Measurements from ENCODE around the gene THAP3.

THAP3 gene

DNA sequence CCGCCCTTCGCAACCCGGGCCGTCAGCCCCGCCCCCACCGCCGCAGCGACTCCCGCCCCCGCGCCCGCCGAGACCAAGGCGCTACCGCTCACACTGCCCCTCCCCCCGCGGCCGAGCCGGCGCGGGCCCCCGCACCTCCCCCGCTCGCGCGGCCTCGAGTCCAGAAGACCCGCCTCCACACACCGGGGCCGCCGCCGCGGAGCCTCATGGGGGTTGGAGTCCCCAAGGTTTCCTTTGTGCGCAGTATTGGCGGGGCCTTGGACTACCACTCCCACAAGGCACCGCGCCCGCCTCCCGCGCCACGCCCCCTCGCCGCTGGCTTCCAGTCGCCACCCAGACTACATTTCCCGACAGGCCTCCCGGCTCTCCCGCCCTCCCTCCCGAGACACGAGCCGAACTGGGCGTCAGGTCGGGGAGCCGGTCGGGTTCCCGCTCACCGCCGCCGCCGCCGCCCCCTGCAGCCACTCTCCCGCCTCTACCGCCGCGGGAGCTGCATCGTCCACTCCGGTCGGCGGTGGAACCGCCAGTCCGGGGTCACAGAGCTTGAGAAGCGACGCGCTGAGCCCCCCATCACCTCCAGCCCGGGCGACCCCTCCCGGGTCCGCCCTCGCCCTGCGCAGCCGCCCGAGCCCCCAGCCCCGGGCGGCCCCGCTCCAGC lies 11.2 kb upstream of the THAP3 start, which contains the start of gene PHF13:
Gene PHF13, plus strand, starts transcription at position 371 of the 658 bp plus-strand sequence. CDS start 336 bp downstream, outside the sequence.
- peak; percentile 99 for DNase-seq

DNA sequence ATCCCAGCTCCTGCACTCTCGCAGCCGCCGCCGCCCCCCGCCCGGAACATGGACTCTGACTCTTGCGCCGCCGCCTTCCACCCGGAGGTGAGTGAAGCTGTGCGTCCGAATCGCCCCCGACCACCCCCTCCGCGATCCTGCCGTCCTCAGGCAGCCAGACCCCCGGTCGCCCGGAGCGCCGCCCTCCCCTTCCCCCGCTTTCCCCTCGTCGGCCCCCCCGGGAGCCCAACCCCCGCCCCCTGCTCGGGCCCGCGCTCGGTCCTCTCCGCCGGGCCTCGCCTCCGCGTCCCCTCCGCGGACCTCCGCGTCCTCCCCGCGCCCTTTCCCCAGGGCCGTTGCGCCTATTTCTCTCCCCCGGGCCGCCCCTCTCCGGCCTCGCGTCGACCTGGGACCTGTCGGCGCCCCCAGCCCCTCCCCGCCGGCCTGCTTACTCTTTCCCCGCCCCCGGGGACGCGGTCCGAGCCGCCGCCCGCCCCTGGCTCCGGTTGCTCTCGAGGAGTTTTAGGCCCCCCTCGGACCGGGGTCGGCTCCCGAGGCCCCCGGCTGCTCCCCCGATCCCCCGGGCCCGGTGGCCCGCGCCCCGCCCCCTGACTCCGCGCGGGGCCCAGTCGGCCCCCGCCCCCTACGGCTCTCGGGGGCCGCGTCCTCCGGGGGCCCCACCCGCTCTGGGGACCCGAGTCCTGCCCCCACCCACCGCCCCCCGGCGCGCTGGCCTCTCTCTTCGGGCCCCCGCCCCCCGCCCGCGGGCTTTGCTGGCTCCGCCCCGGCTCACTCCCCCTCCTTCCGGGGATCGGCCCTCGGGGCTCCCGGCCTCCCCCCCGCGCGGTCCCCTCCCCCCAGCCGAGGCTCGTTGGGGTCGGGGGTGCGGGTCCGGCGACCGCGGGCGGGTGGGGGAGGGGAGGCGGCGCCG lies 10.4 kb upstream of the THAP3 start:
- peak in 1 of 2 donors; percentile 17 for DNase-seq

DNA sequence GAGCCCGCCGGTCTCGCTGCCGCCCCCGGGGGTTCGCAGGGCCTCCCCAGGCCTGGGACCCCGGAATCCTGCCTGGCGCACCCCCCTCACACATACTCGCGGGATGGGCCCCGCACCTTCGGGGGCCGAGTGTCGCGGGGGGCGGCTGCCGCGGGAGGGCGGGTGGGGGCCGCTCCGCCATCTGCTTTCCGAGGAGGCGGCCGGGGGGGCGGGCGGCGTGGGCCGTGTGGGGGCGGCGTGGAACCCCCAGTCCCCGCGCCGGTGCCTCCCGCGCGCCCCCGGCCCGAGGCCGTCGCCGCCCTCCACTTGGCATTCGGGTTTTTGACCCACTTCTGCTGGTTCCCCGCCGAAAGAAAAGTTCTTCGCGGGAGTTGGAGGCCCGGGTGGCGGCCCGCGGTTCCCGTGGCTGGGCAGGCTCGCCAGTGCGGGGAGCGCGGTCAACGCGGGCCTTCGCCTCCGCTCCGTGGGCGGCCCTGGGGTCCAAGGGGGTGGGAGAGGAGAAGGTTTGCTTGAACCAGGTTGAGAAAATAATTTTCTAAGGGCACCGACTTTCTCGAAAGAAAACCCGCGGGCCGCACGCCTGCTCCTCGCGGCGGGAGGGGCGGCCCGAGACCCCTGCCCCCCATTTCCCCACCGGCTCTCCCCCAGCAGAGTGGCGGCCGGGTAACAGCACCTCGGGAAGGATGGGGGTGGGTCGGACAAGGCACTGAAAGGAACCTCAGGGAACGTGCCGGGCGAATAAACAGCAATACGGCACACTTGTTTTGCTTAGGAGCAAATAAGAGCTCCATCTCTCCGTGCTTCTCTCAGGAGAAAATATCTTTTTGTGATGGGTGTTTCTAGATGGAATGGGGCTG lies 9.5 kb upstream of the THAP3 start:
- no peak for DNase-seq

DNA sequence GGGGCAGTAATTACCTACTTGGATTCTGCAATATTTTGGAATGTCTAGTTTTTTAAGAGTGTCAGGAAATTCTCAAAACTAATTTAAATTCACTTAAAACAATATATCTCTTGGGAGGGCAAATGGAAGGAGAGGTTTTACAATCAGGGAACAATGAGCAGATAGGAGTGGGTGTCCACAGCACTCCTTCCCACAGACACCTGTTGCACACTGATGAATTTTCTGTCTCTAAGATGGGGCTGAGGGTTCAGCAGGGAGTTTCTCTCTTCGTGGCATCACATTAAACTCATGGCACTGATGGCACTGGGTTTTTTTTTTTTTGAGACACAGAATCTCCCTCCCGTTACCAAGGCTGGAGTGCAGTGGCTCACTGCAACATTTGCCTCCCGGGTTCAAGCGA lies 5.6 kb upstream of the THAP3 start:
- DNase-seq: no peak

DNA sequence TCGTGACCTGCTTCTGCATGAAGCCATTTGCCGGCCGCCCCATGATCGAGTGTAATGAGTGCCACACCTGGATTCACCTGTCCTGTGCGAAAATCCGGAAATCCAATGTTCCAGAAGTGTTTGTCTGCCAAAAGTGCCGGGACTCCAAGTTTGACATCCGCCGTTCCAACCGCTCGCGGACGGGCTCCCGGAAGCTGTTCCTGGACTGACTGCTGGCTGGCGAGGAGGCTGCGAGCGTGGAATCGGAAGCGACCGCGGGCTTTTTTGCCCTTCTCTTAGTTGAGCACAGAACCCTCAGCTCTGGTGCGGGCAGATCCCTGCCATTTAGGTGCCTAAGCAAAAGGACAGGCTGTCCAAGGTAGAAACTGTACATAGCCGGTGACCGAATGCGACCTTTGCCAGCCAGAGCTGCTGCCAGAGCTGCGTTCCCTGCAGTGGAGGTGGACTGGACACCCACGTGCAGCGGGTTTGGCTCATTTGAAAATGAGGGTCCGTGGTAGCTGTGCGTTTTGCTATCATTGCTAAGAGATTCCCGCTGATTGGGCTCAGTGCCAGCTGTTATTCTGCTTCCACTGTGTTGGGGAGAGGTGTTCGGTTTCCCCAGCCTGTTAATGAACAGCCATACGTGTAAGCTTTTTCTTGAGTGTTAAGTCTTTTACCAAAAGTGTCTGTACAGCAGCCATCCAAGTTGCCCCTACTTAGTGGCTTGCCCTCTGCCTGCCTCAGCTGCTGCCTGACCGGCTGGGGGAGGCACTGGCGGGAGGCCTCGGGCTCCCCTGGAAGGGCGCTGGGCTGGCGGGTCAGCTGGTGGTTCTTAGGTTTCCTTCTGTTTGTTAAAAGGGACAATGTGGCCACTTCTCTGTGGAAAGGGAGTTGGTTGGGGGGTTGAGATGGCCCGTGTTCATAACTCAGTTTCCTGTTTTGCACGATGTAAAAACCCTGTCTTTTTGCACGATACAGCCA lies 3.0 kb upstream of the THAP3 start:
- DNase-seq: no peak

DNA sequence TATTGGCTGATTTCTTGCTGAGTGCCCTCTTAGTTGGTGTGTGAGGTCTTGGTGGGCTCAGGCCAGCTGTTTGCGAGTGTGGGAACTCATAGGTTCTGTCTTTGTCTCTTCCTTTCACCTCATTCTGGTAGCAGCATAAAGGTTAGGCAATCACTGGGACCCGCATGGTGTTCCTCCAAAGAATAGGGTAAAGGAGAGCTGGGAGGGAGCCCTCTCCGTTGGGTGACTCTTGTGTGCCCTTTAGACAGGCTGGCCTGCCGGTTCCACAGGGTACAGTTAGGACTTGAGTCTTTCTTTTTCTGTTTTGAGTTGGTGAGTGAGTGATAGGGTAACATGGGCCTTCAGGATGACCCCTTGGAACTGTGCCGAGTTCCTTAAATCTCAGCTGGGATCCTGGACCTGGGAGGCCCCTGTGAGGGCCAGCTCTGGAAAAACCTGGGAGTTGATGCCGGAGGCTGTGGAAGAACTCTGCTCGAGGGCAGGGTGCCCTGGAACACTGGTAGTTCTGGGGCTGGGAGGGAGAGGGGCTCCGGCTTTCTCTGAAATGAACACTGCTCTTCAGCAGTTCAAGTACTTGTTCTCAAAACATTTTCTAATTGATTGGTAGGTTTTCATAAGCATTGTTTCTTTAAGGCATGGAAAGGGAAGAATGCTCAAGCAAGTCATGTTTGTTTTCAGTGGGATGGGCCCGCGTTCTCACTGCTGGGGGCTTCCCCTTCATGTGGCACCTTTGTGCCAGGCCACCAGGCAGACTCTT lies 2.1 kb upstream of the THAP3 start:
- no peak for DNase-seq

DNA sequence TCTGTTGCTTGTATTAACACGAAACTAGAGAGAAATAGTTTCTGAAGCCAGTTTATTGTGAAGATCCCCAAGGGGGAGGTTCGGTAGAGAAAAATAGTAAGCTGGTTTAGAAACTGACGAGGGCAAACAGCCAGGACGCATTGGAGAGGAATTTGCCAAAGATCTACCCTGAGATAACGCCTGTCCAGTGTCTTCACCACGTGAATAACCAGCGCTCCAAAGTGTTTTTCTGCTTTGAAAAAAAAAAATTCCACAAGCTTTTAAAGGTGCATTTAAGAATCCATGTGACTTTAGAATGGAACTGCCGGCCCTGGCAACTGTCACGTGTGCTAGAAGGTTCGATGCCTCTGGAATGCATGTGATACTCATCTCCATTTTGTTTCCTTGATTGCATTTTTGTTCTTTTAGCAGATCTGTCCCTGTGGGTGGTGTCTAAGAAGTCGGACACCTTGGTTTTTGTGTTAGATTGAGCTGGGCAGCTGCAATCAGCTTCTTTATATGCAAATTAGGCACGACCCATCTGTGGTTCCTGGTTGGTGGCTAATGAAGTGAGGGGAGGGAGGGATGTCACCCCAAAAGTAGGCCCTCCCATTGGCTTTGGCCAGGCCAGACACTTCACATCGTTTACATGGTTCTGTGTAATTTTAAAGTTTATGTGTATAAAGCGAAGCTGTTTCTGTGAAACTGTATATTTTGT lies 1.3 kb upstream of the THAP3 start:
- DNase-seq: no peak

DNA sequence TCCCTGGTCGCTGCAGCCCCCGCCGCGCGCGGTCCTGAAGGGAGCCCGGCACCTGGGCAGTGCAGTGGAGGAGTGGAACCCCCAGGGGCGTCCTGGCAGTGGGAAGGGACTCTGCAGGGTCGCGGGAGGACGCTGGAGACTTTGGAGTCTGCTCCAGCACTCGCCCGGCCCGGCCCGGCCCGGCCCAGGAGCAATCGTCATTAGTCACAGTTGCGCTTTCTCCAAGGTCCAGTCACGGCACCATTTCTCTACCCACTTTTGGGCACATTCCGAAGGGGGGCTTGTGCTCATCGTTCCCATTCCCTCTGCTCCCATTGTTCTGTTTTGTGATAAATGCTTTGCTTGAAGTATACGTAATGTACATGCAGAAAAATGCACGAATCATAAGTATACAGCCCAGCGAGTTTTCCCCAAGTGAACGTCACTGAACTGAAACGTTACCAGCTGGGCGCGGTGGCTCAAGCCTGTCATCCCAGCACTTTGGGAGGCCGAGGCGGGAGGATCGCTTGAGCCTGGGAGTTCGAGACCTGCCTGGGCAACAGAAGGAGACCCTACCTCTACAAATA lies 999 bp downstream of the THAP3 start:
- DNase-seq: peak in 1 of 2 donors; percentile 24

DNA sequence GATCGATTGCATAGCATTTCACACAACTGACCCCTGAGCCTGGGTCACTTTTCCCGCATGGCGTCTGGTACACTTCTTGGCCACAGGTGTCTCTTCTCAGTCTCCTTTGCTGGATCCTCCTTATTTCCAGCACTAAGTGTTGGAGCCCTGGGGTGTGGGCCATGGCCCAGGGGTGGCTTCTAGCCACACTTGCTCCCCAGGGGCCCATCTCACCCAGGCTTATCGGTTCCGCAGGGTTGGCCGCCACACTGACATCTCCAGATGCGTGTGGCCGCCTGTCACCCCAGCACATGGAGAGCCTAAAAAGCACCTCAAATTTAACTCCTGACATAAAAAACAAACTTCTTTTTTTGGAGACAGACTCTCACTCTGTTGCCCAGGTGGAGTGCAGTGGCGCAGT lies 2.4 kb downstream of the THAP3 start:
- no peak for DNase-seq

DNA sequence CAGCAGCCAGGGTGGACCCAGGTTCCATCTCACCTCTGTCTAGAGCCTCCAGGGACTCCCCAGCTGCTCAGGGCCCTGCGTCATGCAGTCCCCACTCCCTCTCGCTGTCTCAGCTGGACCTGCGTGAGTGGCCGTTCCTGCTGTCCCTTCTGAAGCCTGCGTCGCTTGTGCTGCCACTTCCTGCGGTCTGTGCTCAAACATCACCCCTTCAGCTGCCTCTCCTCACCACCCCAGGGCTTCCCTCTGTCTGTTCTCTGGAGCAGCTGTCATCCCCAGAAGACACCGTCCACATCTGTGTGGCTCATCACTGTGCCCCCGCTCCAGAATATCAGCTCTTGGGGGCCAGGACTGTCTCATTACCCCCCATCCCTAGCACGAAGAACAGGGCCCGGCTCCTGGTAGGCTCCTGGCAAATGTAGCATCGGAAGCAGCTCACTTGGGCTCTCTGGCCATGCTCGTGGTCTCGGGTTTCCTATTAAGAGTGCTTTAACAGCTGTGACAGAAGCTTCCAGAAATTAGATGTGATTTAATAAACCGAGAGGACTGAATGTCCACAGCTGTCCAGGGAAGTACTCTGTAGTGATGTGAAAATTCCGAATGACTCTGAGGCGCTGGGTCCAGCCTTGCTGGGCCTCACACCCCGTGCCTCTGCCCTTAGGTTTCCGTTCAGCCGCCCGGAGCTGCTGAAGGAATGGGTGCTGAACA lies 3.3 kb downstream of the THAP3 start:
- DNase-seq: no peak

DNA sequence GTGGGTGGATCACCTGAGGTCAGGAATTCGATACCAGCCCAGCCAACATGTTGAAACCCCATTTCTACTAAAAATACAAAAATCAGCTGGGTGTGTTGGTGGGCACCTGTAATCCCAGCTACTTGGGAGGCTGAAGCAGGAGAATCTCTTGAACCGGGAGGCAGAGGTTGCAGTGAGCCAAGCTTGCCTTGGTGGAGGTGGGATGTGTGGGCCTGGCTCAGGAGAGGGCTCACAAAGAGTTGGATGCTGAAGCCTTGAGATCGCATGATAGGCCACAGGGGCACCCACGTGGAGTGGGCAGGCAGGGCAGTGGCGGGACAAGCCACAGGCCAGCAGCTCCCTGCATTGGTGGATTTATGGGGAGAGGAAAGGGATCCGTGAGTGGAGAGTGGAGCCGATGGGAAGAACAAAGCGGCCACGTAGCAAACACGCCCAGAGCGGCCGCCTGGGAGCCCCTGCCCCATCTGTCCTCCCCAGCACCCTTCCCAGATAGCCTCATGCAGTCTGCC lies 4.4 kb downstream of the THAP3 start:
- DNase-seq: no peak

DNA sequence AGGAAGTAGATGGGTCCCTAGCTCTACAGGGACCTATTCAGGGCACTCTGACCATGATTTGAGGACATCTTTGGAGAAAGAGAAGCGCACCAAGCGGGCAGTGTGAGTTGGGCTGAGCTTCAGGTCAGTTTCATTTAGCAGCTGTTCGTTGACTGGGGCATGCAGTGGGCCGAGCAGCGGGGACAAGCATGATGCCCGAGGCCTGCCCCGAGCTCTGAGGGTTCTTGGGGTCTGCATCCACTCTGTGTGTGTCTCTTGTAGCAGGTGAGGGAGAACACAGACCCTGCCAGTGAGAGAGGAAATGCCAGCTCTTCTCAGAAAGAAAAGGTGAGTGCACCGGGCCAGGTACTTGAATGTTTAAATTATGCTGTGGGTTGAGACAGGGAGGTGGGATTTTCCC lies 5.4 kb downstream of the THAP3 start:
- DNase-seq: no peak

DNA sequence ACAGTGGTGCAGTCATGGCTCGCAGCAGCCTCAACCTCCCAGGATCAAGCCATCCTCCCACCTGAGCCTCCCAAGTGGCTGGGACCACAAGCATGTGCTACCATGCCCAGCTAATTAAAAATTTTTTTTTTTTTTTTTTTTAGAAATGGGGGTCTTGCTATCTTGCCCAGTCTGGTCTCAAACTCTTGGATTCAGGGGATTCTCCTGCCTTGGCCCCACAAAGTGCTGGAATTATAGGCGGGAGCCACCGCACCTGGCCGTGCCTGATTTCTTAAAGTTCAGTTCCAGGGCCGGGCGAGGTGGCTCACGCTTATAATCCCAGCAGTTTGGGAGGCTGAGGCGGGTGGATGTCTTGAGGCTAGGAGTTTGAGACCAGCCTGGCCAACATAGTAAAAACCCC lies 6.4 kb downstream of the THAP3 start:
- no peak for DNase-seq

DNA sequence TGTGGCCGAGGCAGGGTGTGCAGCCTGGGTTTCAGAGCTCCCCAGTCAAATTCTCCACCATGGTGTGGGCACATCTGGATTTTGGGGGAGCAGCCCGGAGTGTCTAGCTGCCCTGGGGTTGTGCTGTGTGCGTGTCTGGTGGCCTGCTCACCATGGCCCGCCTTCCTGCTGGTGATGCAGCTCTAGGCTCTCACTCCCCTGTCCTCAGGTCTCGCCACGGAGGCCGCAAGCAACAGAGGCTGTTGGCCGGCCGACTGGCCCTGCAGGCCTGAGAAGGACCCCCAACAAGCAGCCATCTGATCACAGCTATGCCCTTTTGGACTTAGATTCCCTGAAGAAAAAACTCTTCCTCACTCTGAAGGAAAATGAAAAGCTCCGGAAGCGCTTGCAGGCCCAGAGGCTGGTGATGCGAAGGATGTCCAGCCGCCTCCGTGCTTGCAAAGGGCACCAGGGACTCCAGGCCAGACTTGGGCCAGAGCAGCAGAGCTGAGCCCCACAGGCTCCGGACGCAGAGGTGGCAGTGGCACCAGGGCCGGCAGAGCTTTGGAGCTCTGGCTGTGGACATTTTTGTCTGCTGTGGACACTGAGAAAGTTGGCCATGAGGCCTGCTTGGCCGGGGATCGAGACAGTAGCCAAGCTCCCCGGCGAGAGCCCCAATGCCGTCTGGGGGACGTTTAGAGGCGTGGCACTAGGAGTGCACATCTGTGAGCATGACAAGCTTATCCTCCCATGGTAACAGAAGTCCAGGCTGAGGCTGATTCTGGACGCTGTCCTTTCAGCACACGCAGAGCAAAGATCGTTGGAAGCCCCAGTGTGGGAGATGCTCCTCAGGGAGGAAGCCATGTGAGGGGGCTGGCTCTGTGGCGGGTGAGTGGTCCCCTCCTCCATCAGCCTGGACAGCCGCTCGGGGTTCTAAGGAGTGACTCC lies 8.2 kb downstream of the THAP3 start:
- DNase-seq: no peak

DNA sequence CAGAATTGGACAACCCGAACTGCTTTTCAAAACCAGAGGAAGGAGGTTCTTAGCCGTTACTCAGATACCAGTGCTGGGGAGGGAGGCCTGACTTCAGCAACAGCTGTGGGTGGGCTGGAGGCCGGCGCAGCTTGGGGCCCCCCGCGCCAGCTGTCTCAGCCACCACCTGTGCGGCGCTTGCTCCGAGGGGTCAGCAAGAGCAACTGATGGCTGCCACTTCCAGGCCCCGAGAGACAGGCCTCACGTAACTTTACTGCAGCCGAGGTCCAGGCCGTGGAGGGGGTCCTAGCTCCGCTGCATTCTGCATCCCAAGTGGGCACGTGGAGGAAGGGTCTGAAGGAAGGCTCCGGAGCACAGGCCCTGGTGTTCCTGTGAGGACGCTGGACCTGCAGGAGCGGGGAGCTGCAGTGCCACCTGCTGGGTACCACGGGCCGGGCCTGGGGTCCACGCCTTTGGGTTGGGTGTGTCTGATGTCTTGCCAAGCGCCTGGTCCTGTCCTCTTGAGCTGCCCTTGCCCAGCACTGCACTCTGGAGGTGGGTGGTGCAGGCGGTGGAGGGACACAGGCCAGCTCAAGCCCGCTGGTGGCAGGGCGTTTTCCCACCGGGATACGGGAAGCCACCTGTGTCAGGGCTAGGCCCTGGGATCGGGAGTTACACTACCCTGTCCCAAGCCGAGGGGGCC lies 9.8 kb downstream of the THAP3 start:
- no peak for DNase-seq

DNA sequence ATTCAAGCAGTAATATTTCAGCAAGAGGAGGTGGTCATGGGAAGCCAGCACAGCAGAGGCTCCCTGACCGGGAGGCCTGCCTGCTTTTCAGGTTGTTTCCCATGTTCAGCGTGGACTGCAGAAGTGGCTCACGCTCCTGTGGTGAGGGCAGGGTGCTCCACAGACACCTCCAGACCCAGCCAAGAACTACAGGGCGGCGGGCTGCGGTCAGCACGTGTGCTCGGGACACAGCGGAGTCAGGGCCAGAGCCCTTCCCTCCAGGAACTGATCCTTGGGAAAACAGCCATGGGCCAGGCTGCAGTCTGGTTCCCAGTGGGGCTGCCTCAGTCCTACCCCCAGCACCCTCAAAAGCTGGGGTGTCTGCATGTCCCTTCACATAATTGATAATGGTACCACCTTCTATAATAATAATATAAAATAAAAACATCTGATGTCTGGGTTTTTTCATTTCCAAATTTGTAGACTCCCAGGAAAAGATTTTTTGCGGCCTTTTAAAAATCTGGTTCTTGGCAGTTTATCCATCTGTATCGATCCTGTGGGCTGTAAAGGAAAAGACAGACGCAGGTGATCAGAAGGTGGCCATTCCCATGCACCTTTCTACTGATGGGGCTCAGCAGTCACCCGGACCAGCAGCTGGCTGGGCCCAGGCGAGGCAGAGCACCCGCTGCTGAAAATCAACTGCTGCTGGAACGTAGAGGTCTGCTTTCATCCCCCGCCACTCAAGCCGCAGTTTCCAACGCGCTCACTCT lies 10.7 kb downstream of the THAP3 start:
- no peak for DNase-seq
